IPS-NIHi7 (cell line): ENCODE data around the gene EXOSC6.
"Not testable (repeated sequence)": the region's sequence is repeated elsewhere in the genome, so short reads cannot be mapped to it uniquely, and the experiment has no call there.

ENCODE experiments used
- DNase-seq: peaks from one replicate; pipeline ENCODE4 v3.0.0; 2012; ENCODE audit warnings: mixed read lengths; ENCODE audit errors: extremely low spot score

EXOSC6 gene

GRCh38 chr16:70199170-70199569, 52.6 kb downstream of the EXOSC6 start:
- not testable (repeated sequence) for DNase-seq

DNA sequence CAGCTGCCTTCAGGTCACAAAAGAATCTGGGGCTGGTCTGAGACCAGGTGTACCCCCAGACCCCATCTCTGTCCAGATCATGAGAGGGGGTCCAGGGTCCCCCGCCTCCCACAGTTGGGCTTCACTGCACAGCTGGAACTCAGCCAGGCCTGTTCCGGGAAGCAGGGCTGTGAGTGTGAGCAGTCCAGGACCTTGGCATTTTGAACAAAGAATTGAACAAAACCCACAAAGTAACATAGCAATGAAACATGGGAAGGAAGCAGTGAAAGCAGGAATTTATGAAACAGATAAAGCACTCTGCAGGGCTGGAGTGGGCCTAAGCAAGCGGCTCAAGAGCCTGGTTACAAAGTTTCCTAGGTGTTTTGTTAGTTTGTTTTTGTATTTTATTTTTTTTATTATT, 53.1 kb downstream of the EXOSC6 start:
- DNase-seq, result not testable (repeated sequence)

- not testable (repeated sequence) for DNase-seq
These were observed 53.5 kb downstream of the EXOSC6 start for GRCh38 chr16:70198230-70198629.

DNA sequence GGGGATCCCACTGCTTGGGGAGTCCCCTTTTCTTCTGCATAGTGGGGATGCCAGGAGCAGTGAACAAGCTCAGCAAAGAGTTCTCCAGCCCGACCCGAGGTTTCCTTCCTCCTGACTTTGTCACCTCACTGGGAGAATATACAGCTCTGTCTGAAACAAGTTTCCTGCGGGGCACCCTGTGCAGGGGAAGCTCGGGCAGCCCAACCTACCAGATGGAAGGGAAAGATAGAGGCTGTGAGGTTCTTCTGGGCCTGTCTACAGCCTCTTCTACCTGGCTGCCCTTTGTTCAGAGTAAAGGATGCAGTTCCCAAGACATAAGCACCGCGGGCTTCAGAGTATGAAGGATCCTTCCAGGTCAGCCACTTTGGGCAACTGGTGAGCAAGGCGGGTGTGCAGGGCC, 54.1 kb downstream of the EXOSC6 start:
- not testable (repeated sequence) for DNase-seq
